Glomerular endothelial cell (primary cell): ENCODE measurements around the gene C8G. TPM values are rescaled to one million over a fixed set of nuclear protein-coding genes. Genes with fewer than 3 reads are reported as not detected.

Source experiments
- DNase-seq: peaks from one replicate; pipeline ENCODE4 v3.0.0-alpha.2; 2011; ENCODE audit warnings: low read depth, low spot score; ENCODE audit errors: extremely low read depth
- total RNA-seq: library from RNA; depleted of rRNA; stranded (reverse); fragments of >200 nt; gene quantifications from 2 replicates; pipeline ENCODE4 v1.2.3, GENCODE V29; 2015

C8G gene
- total RNA-seq, 1 donor from 2014 or later: not detected

- no peak for DNase-seq
Measured at GRCh38 chr9:136980669-136981478, 35.8 kb downstream of the C8G start.

- no peak for DNase-seq
Measured at GRCh38 chr9:136981588-136982231, 36.7 kb downstream of the C8G start.

- DNase-seq: no peak
Measured at GRCh38 chr9:136982232-136983051, 37.4 kb downstream of the C8G start, which contains the start of gene LCNL1. LCNL1 (plus strand) TSS chr9:136982993; CDS start chr9:136983587, 594 bp downstream.

GRCh38 chr9:136983167-136983566 lies 38.1 kb downstream of the C8G start:
- no peak for DNase-seq

GRCh38 chr9:136983656-136984314 lies 38.7 kb downstream of the C8G start:
- no peak for DNase-seq

- DNase-seq: no peak
Measured at GRCh38 chr9:136984464-136985026, 39.5 kb downstream of the C8G start.

GRCh38 chr9:136985027-136985602 lies 40.1 kb downstream of the C8G start:
- DNase-seq: no peak

- no peak for DNase-seq
Measured at GRCh38 chr9:136985853-136986252, 40.8 kb downstream of the C8G start.

- no peak for DNase-seq
Measured at GRCh38 chr9:136988872-136989271, 43.8 kb downstream of the C8G start.

GRCh38 chr9:136990242-136990911 lies 45.3 kb downstream of the C8G start:
- no peak for DNase-seq

GRCh38 chr9:136991993-136992818 lies 47.2 kb downstream of the C8G start, which contains the start of gene PAXX:
PAXX (plus strand) TSS chr9:136992422; CDS start chr9:136992444, 22 bp downstream.
- no peak for DNase-seq

GRCh38 chr9:136992819-136993369 lies 47.9 kb downstream of the C8G start:
- DNase-seq: no peak

GRCh38 chr9:136994180-136994887 lies 49.3 kb downstream of the C8G start:
- no peak for DNase-seq

- DNase-seq: no peak
Measured at GRCh38 chr9:136994888-136995230, 49.8 kb downstream of the C8G start.

GRCh38 chr9:136995362-136995761 lies 50.3 kb downstream of the C8G start:
- DNase-seq: no peak

- DNase-seq: no peak
Measured at GRCh38 chr9:136995772-136996311, 50.8 kb downstream of the C8G start.
